Coronary artery (tissue), 2 donors: ENCODE measurements around the gene EVA1C.
"Not testable (repeated sequence)": the region's sequence is repeated elsewhere in the genome, so short reads cannot be mapped to it uniquely, and the experiment has no call there.

ENCODE experiments used
- DNase-seq: peaks from one replicate; pipeline ENCODE4 v3.0.0-alpha.2; 2017; ENCODE audit warnings: low spot score
- H3K27ac ChIP-seq, 2 donors: fragments of 200-600 bp; sonication (generic); one replicate each; pipeline ENCODE4 v1.5.1; 2016 to 2019
- H3K4me3 ChIP-seq: fragments of 200-600 bp; sonication (generic); 2 replicates; pipeline ENCODE4 v1.5.1; 2016; ENCODE audit warnings: mild to moderate bottlenecking, moderate library complexity
- CTCF ChIP-seq: fragments of 200-600 bp; sonication (generic); IDR thresholded peaks from one replicate; pipeline ENCODE4 v1.5.1; 2019; ENCODE audit warnings: antibody characterized with exemption

The EVA1C gene

GRCh38 chr21:32507342-32507919 is 94.9 kb downstream of the EVA1C start:
- no peak overlapping the region for H3K4me3 ChIP-seq
- DNase-seq, result no peak
- TF ChIP-seq CTCF, result no peak

GRCh38 chr21:32508036-32508435 is 95.5 kb downstream of the EVA1C start:
- H3K4me3 ChIP-seq, H3K27ac ChIP-seq, DNase-seq: not testable (repeated sequence)

More at GRCh38 chr21:32507342-32507919, 94.9 kb downstream of the EVA1C start:
- no peak overlapping the region for H3K27ac ChIP-seq

DNA sequence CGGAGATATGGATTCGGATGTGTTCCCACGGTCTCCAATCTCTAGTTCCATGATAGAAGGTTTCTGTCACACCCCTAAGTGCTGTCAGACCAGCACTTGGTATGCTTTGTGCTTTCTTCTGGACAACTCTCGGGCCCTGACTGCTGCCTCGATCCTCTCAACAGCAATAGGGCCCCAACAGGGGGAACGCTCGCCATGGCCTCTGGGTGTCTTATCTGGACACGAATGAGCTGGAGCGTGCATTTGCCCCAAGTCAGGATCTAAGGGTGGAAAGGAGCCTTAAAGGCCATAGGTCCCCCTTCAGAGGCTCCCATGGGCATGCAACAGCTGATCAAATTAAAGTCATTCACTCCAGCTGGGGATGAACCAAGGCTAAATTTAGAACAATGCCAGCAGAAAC is 96.1 kb downstream of the EVA1C start:
- no peak for DNase-seq
- H3K27ac ChIP-seq, result no peak overlapping the region
- no peak overlapping the region for H3K4me3 ChIP-seq
- no peak for TF ChIP-seq CTCF

DNA sequence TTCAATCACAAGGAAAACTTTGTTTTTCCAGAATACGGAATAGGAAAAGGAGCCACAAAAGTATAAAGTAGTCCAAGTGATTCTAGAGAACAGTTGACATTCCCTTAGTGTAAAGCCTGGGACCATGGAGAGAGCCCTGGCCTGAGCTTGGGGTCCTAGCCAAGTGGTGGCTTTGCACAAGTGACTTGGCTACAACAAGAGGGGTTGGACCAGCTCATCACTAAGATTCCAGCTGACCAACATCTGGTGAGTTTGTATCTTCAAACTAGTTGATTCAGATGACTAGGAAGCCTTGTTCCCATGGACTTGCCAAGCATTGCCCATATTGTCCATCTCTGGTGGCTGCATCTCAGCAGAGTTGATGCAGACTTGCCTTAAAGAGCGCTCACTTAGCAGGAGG is 96.5 kb downstream of the EVA1C start:
- not testable (repeated sequence) for H3K4me3 ChIP-seq, DNase-seq, H3K27ac ChIP-seq

GRCh38 chr21:32514275-32515055 is 102.0 kb downstream of the EVA1C start:
- no peak for DNase-seq
- Histone ChIP-seq H3K4me3 (no peak overlapping the region), H3K27ac (no peak overlapping the region)
- TF ChIP-seq CTCF, result no peak

DNA sequence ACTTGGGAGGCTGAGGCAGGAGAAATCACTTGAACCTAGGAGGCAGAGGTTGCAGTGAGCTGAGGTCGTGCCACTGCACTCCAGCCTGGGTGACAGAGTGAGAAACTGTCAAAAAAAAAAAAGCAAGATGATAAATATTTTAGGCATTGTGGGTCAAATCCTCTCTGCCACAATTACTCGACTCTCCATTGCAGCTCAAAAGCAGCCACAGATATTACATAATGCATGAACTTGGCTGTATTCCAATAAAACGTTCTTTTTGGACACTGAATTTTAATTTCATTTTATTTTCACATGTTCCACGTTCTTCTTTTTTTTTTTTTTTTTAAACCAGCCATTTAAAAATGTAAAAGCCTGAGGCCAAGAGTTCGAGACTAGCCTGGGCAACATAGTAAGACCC is 103.4 kb downstream of the EVA1C start:
- no peak for TF ChIP-seq CTCF
- no peak for DNase-seq
- Histone ChIP-seq H3K27ac (no peak overlapping the region), H3K4me3 (no peak overlapping the region)

GRCh38 chr21:32516756-32517649 is 104.5 kb downstream of the EVA1C start:
- no peak for DNase-seq
- H3K4me3 ChIP-seq, result no peak overlapping the region
- H3K27ac ChIP-seq, result peak overlapping the region; percentile 26 to 45
- TF ChIP-seq CTCF, result no peak
